Measurements from ENCODE around the gene AK3.

AK3 gene

DNA sequence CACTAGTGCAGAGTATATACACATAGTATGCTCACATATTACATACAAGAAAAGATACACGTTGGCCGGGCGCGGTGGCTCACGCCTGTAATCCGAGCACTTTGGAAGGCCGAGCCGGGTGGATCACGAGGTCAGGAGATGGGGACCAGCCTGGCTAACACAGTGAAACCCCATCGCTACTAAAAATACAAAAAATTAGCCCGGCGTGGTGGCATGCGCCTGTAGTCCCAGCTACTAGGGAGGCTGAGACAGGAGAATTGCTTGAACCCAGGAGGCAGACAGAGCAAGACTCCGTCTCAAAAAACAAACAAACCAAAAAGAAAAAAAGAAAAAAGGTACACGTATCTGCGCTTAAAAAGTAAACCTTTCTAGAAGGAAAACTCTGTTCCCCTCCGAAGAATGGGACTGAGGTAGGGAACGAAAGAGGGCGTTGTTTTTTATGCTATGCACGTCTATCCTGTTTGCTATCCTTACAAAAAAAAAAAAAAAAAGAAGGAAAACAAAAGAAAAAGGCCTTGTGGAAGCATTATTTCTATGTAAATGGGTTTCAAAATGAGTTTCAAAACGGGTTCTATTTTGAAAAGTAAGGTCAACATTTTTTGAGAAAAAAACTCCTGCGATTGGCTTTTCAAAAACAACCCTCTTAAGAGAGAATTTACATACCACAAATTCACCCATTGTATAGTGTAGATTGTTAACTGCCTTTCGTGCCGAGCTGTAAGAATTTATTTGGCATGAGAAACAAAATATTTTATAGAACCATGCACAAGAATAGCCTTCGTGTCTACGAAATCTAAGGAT lies 1.2 kb downstream of the AK3 start:
- Histone ChIP-seq H3K4me3 (peak overlapping the region; percentile 88), H3K27ac (peak overlapping the region in 1 of 2 donors; percentile 97)
- TF ChIP-seq, protein P1, sequence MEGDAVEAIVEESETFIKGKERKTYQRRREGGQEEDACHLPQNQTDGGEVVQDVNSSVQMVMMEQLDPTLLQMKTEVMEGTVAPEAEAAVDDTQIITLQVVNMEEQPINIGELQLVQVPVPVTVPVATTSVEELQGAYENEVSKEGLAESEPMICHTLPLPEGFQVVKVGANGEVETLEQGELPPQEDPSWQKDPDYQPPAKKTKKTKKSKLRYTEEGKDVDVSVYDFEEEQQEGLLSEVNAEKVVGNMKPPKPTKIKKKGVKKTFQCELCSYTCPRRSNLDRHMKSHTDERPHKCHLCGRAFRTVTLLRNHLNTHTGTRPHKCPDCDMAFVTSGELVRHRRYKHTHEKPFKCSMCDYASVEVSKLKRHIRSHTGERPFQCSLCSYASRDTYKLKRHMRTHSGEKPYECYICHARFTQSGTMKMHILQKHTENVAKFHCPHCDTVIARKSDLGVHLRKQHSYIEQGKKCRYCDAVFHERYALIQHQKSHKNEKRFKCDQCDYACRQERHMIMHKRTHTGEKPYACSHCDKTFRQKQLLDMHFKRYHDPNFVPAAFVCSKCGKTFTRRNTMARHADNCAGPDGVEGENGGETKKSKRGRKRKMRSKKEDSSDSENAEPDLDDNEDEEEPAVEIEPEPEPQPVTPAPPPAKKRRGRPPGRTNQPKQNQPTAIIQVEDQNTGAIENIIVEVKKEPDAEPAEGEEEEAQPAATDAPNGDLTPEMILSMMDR (IDR thresholded peaks at IDR 0.05): no peak
- no peak for DNase-seq (ENCODE audit: low spot score)

DNA sequence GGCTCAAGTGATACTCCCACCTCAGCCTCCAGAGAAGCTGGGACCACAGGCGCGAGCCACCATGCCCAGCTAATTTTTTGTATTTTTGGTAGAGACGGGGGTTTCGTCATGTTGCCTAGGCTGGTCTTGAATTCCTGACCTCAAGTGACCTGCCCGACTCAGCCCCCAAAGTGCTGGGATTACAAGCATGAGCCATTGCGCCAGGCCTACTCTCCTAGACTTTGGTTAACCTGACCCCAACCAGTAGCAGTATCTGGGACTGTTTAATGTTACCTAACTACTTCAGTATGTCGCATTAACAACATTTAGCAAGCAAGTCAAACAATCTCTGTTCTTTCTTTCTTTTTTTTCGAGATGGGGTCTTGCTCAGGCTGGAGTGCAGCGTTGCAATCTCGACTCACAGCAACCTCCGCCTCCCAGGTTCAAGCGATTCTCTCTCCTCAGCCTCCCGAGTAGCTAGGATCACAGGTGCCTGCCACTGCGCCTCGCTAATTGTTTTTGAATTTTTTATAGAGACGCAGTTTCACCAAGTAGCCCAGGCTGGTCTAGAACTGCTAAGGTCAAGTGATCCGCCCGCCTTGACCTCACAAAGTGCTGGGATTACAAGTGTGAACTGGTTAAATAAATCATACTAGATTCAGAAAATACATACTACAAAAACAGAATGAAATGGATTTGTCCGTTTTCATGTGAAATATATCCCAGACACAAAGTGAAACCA lies 2.0 kb downstream of the AK3 start:
- no peak for DNase-seq (ENCODE audit: low spot score)
- TF ChIP-seq, protein P1 (IDR thresholded peaks at IDR 0.05): no peak
- Histone ChIP-seq H3K27ac (no peak overlapping the region), H3K4me3 (peak overlapping the region; percentile 88)

DNA sequence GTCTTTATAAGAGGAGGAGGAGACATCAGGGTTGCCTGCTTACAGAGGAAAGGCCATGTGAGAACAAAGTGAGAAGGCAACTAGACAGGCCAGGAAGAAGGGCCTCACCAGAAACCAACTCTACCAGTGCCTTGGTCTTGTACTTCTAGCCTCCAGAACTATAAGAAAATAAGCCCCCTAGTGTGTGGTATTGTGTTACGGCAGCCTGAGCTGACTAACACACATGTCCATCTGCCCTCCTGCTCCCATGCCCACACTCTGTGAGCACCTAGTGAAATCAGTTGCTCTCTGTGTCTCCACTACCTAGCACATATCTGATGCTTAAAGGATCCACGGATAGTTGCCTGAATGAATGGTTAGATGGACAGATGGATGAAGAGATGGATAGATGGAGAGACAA lies 6.9 kb downstream of the AK3 start:
- TF ChIP-seq, protein P1 (IDR thresholded peaks at IDR 0.05): no peak
- H3K27ac ChIP-seq: no peak overlapping the region
- no peak for DNase-seq (ENCODE audit: low spot score)
- no peak overlapping the region for H3K4me3 ChIP-seq

DNA sequence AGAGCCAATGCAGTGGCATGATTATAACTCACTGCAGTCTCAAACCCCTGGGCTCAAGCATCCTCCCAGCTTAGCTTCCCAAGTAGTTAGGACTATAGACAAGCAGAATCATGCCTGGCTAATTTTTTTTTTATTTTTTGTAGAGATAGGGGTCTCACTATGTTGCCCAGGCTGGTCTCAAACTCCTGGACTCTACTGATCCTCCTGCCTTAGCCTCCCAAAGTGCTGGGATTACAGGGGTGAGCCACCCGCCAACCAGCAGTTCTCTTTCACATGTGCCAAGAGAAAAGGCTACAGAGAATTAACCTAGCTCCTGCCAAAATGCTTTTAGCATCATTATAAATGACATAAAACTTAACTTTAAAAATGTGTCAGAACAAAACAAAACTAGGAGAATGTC lies 8.1 kb downstream of the AK3 start:
- no peak overlapping the region for H3K27ac ChIP-seq
- H3K4me3 ChIP-seq: no peak overlapping the region
- TF ChIP-seq, protein P1 (IDR thresholded peaks at IDR 0.05): no peak
- DNase-seq (ENCODE audit: low spot score): no peak

DNA sequence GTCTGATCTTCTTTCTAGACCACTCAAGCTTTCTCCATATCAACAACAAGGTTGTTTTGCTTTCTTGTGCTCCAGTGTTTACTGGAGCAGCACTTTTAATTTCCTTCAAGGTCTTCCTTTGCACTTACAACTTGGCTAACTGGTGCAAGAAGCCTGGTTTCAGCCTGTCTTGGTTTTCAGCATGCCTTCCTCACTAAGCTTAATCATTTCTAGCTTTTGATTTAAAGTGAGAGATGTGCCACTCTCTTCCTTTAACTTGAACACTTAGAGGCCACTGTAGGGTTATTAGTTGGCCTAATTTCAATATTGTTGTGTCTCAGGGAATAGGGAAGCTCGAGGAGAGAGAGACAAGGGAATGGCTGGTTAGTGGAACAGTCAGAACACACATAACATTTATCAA lies 13.4 kb downstream of the AK3 start:
- H3K27ac ChIP-seq: no peak overlapping the region
- no peak for DNase-seq (ENCODE audit: low spot score)
- TF ChIP-seq, protein P1 (IDR thresholded peaks at IDR 0.05): no peak
- no peak overlapping the region for H3K4me3 ChIP-seq

DNA sequence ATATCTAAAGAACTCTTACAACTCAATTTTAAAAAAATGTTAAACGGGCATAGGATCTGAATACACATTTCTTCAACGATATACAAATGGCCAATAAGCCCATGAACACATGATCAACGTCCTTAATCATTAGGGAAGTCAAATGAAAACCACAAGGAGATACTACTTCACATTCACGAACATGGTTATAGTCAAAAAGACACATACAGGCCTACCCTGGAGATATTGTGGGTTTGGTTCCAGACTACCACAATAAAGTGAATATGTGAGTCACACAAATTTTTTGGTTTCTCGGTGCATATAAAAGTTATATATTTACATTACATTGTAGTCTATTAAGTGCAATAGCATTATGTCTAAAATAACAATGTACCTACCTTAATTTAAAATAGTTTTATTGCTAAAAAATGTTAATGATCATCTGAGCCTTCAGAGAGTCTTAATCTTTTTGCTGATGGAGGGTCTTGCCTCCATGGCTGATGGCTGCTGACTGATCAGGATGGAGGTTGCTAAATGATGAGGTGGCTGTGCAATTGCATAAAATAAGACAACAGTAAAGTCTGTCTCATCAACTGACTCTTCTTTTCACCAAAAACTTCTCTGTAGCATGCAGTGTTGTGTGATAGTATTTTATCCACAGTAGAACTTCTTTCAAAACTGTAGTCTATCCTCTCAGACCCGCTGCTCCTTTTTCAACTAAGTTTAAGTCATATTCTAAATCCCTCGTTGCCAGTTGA lies 15.1 kb downstream of the AK3 start:
- Histone ChIP-seq H3K4me3 (no peak overlapping the region), H3K27ac (no peak overlapping the region)
- no peak for DNase-seq (ENCODE audit: low spot score)
- TF ChIP-seq, protein P1 (IDR thresholded peaks at IDR 0.05): no peak
